Activated CD4-positive, alpha-beta T cell treated with anti-CD3 and anti-CD28 coated beads, Interleukin-2, amount 10 ng/mL, durations not matched to agents 7 days and 5 days (primary cell): ENCODE results near the gene NR2F2. TPM values are rescaled to one million over a fixed set of nuclear protein-coding genes. Genes with fewer than 3 reads are reported as not detected.
"Not testable (repeated sequence)": the region's sequence is repeated elsewhere in the genome, so short reads cannot be mapped to it uniquely, and the experiment has no call there.

Experiments
- CTCF ChIA-PET: fragments of 350-600 bp; sonication (Branson Sonifier 250); formaldehyde crosslinking; loops from one replicate; lab custom pipeline; 2021; ENCODE audit warnings: antibody characterized with exemption; lab: Charles Lee
- POLR2A ChIA-PET: fragments of 350-600 bp; sonication (Branson Sonifier 250); formaldehyde crosslinking; loops from one replicate; lab custom pipeline; 2021; ENCODE audit warnings: antibody characterized with exemption; lab: Charles Lee
- DNase-seq: peaks from one replicate; pipeline ENCODE4 v3.0.0-alpha.2; 2020
- H3K27ac Mint-ChIP-seq: one replicate; pipeline ENCODE4 v1.8.0; 2021; ENCODE audit warnings: mild to moderate bottlenecking, moderate library complexity, mixed read lengths
- H3K27me3 Mint-ChIP-seq: one replicate; pipeline ENCODE4 v1.8.0; 2021; ENCODE audit warnings: mixed read lengths
- H3K36me3 Mint-ChIP-seq: one replicate; pipeline ENCODE4 v1.8.0; 2021; ENCODE audit warnings: low read depth, mixed read lengths
- H3K4me1 Mint-ChIP-seq: one replicate; pipeline ENCODE4 v1.8.0; 2021; ENCODE audit warnings: mixed read lengths
- H3K4me3 Mint-ChIP-seq: one replicate; pipeline ENCODE4 v1.8.0; 2021; ENCODE audit warnings: mild to moderate bottlenecking, moderate library complexity, mixed read lengths
- H3K9me3 Mint-ChIP-seq: one replicate; pipeline ENCODE4 v1.8.0; 2021; ENCODE audit warnings: mixed read lengths
- total RNA-seq, 2 experiments: library from RNA; stranded (reverse); gene quantifications; one replicate each; pipeline ENCODE4 v1.2.3, GENCODE V29; 2021

The NR2F2 gene
- total RNA-seq, 2 experiments from 2014 or later: not detected

DNA sequence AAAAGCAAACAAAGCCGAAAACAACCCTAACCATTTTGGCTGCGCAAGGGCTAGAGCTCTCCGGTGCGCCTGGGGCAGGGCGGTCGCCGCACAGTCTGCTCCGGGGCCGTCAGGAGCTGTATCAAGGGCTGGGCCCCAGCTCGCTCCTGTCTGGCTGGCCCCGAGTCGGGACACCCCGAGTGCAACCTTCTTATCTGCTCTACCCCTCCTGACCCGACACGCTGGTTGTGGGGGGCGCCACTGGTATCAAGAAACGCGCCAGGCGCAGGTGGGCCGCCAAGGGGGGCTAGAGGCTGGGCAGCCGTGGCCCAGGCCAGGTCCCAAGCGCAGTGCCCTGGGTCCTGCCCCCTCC lies 36.0 kb downstream of the NR2F2 start:
- H3K4me3 Mint-ChIP-seq: no peak overlapping the region
- POLR2A ChIA-PET: no interaction called here
- DNase-seq: no peak

DNA sequence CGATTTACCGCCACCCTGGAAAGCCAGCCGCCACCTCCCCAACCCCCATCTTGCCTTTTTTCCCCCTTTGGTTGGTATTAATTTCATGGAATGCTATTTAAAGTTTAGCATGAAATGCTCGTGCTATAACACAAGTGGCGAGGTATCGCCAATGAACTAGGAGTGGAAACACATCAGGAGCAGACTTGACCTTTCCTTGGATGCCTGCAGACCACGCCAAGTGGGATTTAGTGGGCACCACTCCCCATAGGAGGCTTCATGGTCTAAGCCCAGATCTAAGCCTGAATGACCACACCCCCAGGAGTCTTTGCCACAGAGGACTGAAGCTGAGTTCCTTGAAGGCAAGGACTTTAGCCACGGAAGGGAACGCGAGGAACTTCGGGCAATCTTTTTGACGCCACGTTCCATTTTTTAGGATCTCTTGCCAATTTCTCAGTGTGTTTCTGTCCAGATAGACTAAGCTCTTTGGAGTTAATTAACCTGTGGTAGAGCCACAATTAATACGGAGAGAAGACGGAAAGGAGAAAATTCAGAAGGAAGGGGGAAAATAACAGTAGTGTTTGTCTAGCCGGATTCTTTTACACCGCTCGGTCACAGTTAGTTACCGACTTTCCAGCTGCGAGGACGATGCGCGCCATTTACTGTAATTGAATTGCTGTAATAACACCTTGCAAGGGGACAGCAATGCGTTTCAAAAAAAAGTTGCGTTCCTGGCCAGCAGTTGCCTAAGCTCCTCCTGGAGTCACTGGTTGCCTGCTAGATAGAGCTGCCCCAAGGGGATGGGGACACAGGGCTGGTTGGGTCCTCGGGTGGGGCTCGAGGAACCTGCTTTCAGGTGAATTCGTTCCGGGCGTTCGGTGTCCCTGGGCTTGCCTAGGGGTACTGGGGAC lies 37.1 kb downstream of the NR2F2 start:
- ChIA-PET CTCF (interaction anchor here (1.4 kb wide), 1 partner anchor 13 kb away, joined by 4 read pairs; no protein-coding TSS in a partner anchor), POLR2A (no interaction called here)
- peaks cover 70% of the 10 kb centered on the region for H3K27me3 Mint-ChIP-seq
- H3K4me1 Mint-ChIP-seq: no peaks in the 10 kb centered on the region
- no peak for DNase-seq
- no peaks in the 10 kb centered on the region for H3K36me3 Mint-ChIP-seq
- no peak overlapping the region for H3K4me3 Mint-ChIP-seq
- H3K27ac Mint-ChIP-seq: peak overlapping the region; percentile 2
- peaks cover 4% of the 10 kb centered on the region for H3K9me3 Mint-ChIP-seq

More for the DNA sequence above, 36.0 kb downstream of the NR2F2 start:
- H3K9me3 Mint-ChIP-seq: peaks cover 4% of the 10 kb centered on the region
- peaks cover 78% of the 10 kb centered on the region for H3K27me3 Mint-ChIP-seq
- no peaks in the 10 kb centered on the region for H3K4me1 Mint-ChIP-seq
- CTCF ChIA-PET: no interaction called here
- no peak overlapping the region for H3K27ac Mint-ChIP-seq
- no peaks in the 10 kb centered on the region for H3K36me3 Mint-ChIP-seq

GRCh38 chr15:96369351-96369750 lies 38.9 kb downstream of the NR2F2 start:
- H3K9me3 Mint-ChIP-seq: peaks cover 4% of the 10 kb centered on the region
- CTCF ChIA-PET: no interaction called here

DNA sequence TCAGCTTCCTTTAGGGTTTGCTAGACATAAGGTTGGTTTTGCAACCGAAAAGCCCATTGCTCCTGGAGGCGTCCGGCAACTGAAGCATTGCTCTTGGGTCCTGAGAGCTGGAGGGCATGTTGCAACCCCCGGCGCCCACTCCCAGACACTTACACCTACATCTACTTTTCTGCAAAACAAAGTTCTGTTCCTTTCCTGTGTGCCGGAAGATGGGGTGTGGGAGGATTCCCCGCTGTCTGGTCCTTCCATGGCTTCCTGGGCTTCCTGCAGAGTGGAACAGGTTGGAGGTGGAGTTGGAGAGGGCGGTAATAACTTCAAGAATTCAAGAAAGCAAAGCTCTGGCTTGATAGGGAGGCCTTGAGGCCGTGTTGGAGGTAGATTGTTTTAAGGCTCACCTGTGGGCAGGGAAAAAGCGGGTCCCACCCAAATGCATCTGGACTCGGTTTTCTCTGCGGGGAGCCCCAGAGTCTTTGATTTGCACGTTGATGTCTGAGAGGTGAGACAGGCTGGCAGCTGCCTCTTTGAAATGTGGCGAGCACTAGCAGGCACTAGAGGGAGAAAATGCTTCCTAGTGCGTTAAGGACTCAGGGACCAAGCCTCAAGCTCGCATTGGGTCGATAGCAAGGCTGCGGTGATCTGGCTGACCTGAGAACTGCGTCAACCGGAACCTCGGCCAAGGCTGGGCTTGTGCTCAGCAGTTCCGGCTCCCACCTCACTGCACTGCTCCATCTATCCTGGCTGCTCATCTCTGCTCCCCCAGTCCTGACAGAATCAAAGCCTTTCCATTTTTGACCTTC lies 39.5 kb downstream of the NR2F2 start:
- Mint-ChIP-seq H3K9me3 (peaks cover 4% of the 10 kb centered on the region), H3K27me3 (peaks cover 48% of the 10 kb centered on the region), H3K4me3 (no peak overlapping the region), H3K27ac (no peak overlapping the region), H3K4me1 (no peaks in the 10 kb centered on the region), H3K36me3 (no peaks in the 10 kb centered on the region)
- CTCF ChIA-PET: no interaction called here
- POLR2A ChIA-PET: no interaction called here
- DNase-seq: no peak

More at GRCh38 chr15:96369351-96369750, 38.9 kb downstream of the NR2F2 start:
- no peak overlapping the region for H3K27ac Mint-ChIP-seq
- no peaks in the 10 kb centered on the region for H3K36me3 Mint-ChIP-seq
- POLR2A ChIA-PET: no interaction called here
- no peaks in the 10 kb centered on the region for H3K4me1 Mint-ChIP-seq
- no peak for DNase-seq
- peaks cover 54% of the 10 kb centered on the region for H3K27me3 Mint-ChIP-seq
- H3K4me3 Mint-ChIP-seq: no peak overlapping the region

DNA sequence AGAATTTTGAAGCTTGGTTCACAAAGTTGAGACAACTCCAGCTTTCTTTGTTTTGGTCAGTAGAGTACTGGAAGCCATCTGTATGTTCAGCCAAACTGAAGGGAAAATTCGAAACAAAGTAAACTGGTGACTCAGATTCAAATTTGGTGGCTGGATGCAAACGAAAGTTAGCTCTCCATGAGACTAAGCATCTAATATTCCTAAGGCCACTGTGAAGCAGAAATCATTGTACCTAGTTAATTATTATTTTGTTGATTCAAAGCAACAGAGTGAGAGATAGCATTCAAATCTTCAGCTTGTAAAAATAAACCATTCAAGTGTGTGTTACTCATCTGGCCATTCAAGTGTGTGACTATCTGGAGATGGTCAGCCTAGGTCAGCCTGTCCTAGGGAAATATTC lies 42.1 kb downstream of the NR2F2 start:
- H3K27me3 Mint-ChIP-seq: peaks cover 29% of the 10 kb centered on the region

GRCh38 chr15:96374499-96374898 lies 44.0 kb downstream of the NR2F2 start:
- CTCF ChIA-PET: no interaction called here
- Mint-ChIP-seq H3K36me3 (no peaks in the 10 kb centered on the region), H3K27me3 (peaks cover 13% of the 10 kb centered on the region), H3K4me3 (no peak overlapping the region), H3K9me3 (no peaks in the 10 kb centered on the region), H3K27ac (no peak overlapping the region), H3K4me1 (no peaks in the 10 kb centered on the region)
- DNase-seq: no peak
- POLR2A ChIA-PET: no interaction called here

More for the DNA sequence above, 42.1 kb downstream of the NR2F2 start:
- no peaks in the 10 kb centered on the region for H3K4me1 Mint-ChIP-seq
- H3K27ac Mint-ChIP-seq: no peak overlapping the region
- H3K9me3 Mint-ChIP-seq: peaks cover 3% of the 10 kb centered on the region
- ChIA-PET POLR2A (no interaction called here), CTCF (no interaction called here)
- DNase-seq: no peak
- H3K36me3 Mint-ChIP-seq: no peaks in the 10 kb centered on the region
- H3K4me3 Mint-ChIP-seq: no peak overlapping the region

GRCh38 chr15:96379592-96379991 lies 49.1 kb downstream of the NR2F2 start:
- POLR2A ChIA-PET, H3K27me3 Mint-ChIP-seq, H3K36me3 Mint-ChIP-seq, CTCF ChIA-PET, DNase-seq, H3K4me1 Mint-ChIP-seq, H3K9me3 Mint-ChIP-seq, H3K4me3 Mint-ChIP-seq, H3K27ac Mint-ChIP-seq: not testable (repeated sequence)

DNA sequence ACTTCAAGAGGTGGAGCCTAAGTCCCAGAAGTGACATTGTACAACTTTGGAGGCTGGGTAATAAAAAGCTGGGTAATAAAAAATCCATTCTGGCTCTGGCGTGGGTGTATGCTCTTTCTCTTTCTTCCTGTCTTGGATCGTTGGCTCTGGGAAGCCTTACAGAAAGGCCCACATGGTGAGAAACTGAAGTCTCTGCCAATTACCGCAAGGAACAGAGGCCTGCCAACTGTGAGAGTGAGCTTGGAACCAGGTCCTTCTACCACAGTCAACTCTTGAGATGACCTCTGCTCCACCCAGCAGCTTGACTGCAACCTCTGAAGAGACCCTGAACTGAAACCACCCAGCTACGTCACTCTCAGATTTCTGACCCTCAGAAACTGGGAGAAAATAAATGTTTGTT lies 51.0 kb downstream of the NR2F2 start:
- Mint-ChIP-seq H3K4me3 (no peak overlapping the region), H3K27ac (no peak overlapping the region), H3K4me1 (no peaks in the 10 kb centered on the region), H3K36me3 (no peaks in the 10 kb centered on the region), H3K27me3 (no peaks in the 10 kb centered on the region), H3K9me3 (peaks cover 3% of the 10 kb centered on the region)
- no peak for DNase-seq
- CTCF ChIA-PET: no interaction called here
- POLR2A ChIA-PET: no interaction called here

GRCh38 chr15:96385195-96385594 lies 54.7 kb downstream of the NR2F2 start:
- no peaks in the 10 kb centered on the region for H3K36me3 Mint-ChIP-seq
- H3K27me3 Mint-ChIP-seq: no peaks in the 10 kb centered on the region
- CTCF ChIA-PET: no interaction called here
- POLR2A ChIA-PET: no interaction called here
- H3K4me3 Mint-ChIP-seq: no peak overlapping the region
- DNase-seq: no peak
- no peaks in the 10 kb centered on the region for H3K4me1 Mint-ChIP-seq
- H3K9me3 Mint-ChIP-seq: peaks cover 3% of the 10 kb centered on the region
- no peak overlapping the region for H3K27ac Mint-ChIP-seq

DNA sequence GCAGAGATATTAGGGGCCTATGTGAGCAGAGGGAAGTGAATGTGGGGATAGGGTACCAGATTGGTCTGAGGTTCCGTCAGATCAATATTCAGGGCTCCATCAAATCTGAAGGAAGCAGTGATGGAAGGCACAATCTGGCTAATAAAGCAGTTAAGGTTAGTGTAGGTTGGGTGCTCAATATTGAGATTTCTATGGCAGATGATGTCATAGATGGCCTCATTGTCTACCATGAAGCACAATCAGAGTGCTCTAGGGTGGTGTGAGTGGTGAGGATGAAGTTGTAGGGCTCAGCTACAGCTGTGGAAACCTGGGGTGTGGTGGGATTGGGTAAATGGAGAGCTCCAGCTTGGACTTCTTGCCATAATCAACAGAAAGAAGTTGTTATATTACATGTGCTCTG lies 58.2 kb downstream of the NR2F2 start:
- Mint-ChIP-seq H3K4me1 (no peaks in the 10 kb centered on the region), H3K9me3 (no peaks in the 10 kb centered on the region), H3K36me3 (no peaks in the 10 kb centered on the region), H3K4me3 (no peak overlapping the region), H3K27ac (no peak overlapping the region), H3K27me3 (no peaks in the 10 kb centered on the region)
- POLR2A ChIA-PET: no interaction called here
- CTCF ChIA-PET: interaction anchor here (0.7 kb wide), 1 partner anchor 67 kb away, joined by 3 read pairs; no protein-coding TSS in a partner anchor
- DNase-seq: no peak
